GM10248 (cell line): Measurements from ENCODE around the gene CAPN10.

Source experiments
- CTCF ChIA-PET: fragments of 300-600 bp; sonication (Branson Sonifier 250); formaldehyde crosslinking; extraction: SDS; loops from one replicate; lab custom pipeline; 2021; ENCODE audit warnings: antibody characterized with exemption; lab: Yijun Ruan, JAX
- POLR2A ChIA-PET: fragments of 350-650 bp; sonication (Branson Sonifier 250); formaldehyde crosslinking; extraction: SDS; loops from one replicate; lab custom pipeline; 2020; ENCODE audit warnings: antibody characterized with exemption; lab: Yijun Ruan, JAX
- DNase-seq: peaks from one replicate; pipeline ENCODE4 v3.0.0; 2012; ENCODE audit errors: extremely low spot score
- TF ChIP-seq, protein P1 (sequence below): IDR thresholded peaks from 2 replicates; pipeline ENCODE4 v1.5.1; 2012; ENCODE audit warnings: mild to moderate bottlenecking, low read depth; ENCODE audit errors: extremely low read depth, missing control alignments, control extremely low read depth

The CAPN10 gene

GRCh38 chr2:240573516-240574385 is 12.8 kb upstream of the CAPN10 start:
- ChIA-PET CTCF (interaction anchor here (1.0 to 1.8 kb wide), 4 partner anchors 11 to 60 kb away, joined by 3 to 4 read pairs (median 4); partner anchors contain the start of gene CAPN10), POLR2A (no interaction called here)
- DNase-seq = no peak
- TF ChIP-seq, protein P1, sequence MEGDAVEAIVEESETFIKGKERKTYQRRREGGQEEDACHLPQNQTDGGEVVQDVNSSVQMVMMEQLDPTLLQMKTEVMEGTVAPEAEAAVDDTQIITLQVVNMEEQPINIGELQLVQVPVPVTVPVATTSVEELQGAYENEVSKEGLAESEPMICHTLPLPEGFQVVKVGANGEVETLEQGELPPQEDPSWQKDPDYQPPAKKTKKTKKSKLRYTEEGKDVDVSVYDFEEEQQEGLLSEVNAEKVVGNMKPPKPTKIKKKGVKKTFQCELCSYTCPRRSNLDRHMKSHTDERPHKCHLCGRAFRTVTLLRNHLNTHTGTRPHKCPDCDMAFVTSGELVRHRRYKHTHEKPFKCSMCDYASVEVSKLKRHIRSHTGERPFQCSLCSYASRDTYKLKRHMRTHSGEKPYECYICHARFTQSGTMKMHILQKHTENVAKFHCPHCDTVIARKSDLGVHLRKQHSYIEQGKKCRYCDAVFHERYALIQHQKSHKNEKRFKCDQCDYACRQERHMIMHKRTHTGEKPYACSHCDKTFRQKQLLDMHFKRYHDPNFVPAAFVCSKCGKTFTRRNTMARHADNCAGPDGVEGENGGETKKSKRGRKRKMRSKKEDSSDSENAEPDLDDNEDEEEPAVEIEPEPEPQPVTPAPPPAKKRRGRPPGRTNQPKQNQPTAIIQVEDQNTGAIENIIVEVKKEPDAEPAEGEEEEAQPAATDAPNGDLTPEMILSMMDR = no peak

DNA sequence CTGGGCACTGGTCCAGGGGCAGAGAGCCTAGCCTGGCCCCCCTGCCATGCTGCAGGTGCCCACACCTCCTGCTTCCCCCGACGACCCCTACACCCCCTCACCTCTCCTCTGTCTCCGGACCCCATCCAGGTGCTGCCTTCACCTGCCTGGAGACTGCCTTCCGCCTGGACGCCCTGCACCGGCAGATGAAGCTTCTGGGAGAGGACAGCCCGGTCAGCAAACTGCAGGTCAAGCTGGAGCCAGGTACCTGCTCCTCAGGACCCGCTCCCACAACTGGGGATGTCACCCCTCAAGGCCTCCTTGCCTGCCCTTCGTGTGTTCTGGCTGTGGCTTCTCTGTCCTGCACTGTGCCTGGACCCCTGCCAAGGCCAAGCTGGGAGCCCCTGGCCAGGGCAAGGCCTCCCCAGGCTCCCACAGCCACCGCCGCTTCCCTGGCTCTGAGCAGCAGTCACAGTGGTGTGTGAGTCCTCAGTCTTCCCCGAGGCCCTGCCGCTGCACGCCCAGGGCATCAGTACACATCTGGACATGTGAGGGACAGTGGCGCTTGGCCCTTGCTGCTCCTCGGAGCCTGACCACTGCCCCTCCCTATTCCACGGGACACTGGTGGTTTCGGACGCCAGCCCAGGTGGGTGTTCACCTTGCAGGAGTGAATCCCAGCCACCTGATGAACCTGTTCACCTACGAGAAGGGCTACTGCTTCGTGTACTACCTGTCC is 12.0 kb upstream of the CAPN10 start:
- no peak for DNase-seq
- POLR2A ChIA-PET = no interaction called here
- TF ChIP-seq, protein P1 = no peak
- CTCF ChIA-PET = interaction anchor here (1.0 to 6.6 kb wide), 4 partner anchors 10 to 61 kb away, joined by 3 to 86 read pairs (median 4); partner anchors contain the start of gene CAPN10

DNA sequence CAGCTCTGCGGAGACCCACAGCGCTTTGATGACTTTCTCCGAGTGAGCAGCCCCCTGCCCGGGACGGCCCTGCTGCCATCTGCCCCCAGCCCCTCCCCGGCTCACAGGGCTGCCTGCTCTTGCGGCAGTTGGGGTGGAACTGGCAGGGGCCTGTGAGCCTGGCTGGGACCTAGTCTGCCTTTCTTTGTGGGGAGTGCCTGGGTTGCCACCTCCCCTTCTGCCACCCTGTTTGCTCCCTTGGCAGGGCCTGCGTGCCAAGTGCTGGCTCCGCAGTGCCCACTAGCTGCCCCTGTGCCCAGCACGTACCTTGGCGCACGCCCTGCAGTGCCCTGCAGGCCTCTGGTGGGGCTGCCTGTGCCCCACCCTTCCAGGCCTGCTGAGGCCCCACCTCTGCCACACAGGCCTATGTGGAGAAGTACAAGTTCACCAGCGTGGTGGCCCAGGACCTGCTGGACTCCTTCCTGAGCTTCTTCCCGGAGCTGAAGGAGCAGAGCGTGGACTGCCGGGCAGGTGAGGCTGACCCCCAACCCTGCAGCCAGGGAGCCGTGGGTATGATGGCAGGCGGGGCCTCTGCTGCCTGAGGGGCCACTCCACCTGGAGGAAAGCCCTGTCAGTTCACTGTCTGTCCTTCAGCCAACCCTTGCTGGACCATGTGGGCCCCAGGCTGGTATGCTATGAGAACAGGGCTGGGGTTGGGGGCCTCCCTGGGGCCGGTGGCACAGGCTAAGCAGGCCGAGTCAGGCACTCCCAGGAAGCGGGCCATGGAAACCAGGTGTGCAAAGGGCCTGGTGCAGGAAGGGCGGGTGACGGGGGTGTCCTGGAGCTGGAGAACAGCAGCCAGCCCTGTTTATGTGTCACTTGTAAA is 11.2 kb upstream of the CAPN10 start:
- no peak for DNase-seq
- ChIA-PET POLR2A (interaction anchor here (1.0 kb wide), 1 partner anchor 11 kb away, joined by 3 read pairs; the partner anchor contains the start of gene CAPN10), CTCF (interaction anchor here (1.2 to 6.6 kb wide), 3 partner anchors 11 to 61 kb away, joined by 3 to 86 read pairs (median 3); no protein-coding TSS in a partner anchor)
- TF ChIP-seq, protein P1 = no peak

- TF ChIP-seq, protein P1 = no peak
- no peak for DNase-seq
- ChIA-PET CTCF (interaction anchor here (1.2 to 6.6 kb wide), 3 partner anchors 12 to 62 kb away, joined by 3 to 86 read pairs (median 3); no protein-coding TSS in a partner anchor), POLR2A (interaction anchor here (1.0 kb wide), 1 partner anchor 10 kb away, joined by 3 read pairs; the partner anchor contains the start of gene CAPN10)
These were observed 10.5 kb upstream of the CAPN10 start for GRCh38 chr2:240576036-240576435.

- no peak for DNase-seq
- TF ChIP-seq, protein P1 = no peak
- POLR2A ChIA-PET = interaction anchor here (1.0 kb wide), 1 partner anchor 10 kb away, joined by 3 read pairs; the partner anchor contains the start of gene CAPN10
- CTCF ChIA-PET = interaction anchor here (1.2 to 6.6 kb wide), 4 partner anchors 8 to 63 kb away, joined by 3 to 86 read pairs (median 10); partner anchors contain the start of gene RNPEPL1
These were observed 9.9 kb upstream of the CAPN10 start for GRCh38 chr2:240576436-240577205.
